Epithelial cell of proximal tubule (primary cell): ENCODE measurements around the gene ZMPSTE24. TPM values are rescaled to one million over a fixed set of nuclear protein-coding genes. Genes with fewer than 3 reads are reported as not detected.
A peak's percentile ranks its signal among the peaks of the same experiment; 100 is the strongest.

Experiments used
- DNase-seq: peaks from one replicate; pipeline ENCODE4 v3.0.0-alpha.2; 2011; ENCODE audit warnings: low read depth
- H3K4me3 ChIP-seq: 2 replicates; pipeline ENCODE4 v1.5.1; 2011; ENCODE audit warnings: low read depth, mild to moderate bottlenecking, low read length
- CTCF ChIP-seq: conservative IDR thresholded peaks from 2 replicates; pipeline ENCODE4 v1.5.1; 2012; ENCODE audit warnings: low read depth, mild to moderate bottlenecking, low read length
- total RNA-seq: library from RNA; depleted of rRNA; stranded (reverse); fragments of >200 nt; gene quantifications from 2 replicates; pipeline ENCODE4 v1.2.3, GENCODE V29; 2015

ZMPSTE24 gene
- total RNA-seq, 1 donor from 2014 or later = 28.1 TPM

GRCh38 chr1:40308036-40308727 lies 50.1 kb downstream of the ZMPSTE24 start:
- H3K4me3 ChIP-seq = no peak overlapping the region
- DNase-seq = no peak
- no peak for TF ChIP-seq CTCF

- DNase-seq = peak; percentile 50
- TF ChIP-seq CTCF = no peak
- H3K4me3 ChIP-seq = no peak overlapping the region
These were observed 51.5 kb downstream of the ZMPSTE24 start for GRCh38 chr1:40309374-40310128.

- DNase-seq = no peak
- H3K4me3 ChIP-seq = no peak overlapping the region
- TF ChIP-seq CTCF = no peak
These were observed 52.1 kb downstream of the ZMPSTE24 start for GRCh38 chr1:40310129-40310461.

GRCh38 chr1:40310983-40311642 lies 53.1 kb downstream of the ZMPSTE24 start:
- no peak for DNase-seq
- TF ChIP-seq CTCF = no peak
- H3K4me3 ChIP-seq = no peak overlapping the region

- H3K4me3 ChIP-seq = no peak overlapping the region
- TF ChIP-seq CTCF = no peak
- DNase-seq = no peak
These were observed 53.7 kb downstream of the ZMPSTE24 start for GRCh38 chr1:40311692-40312091.

- no peak for DNase-seq
- no peak for TF ChIP-seq CTCF
- no peak overlapping the region for H3K4me3 ChIP-seq
These were observed 54.5 kb downstream of the ZMPSTE24 start for GRCh38 chr1:40312238-40313205.
